Measurements from ENCODE around the gene GOLT1A.
"Not testable (repeated sequence)": the region's sequence is repeated elsewhere in the genome, so short reads cannot be mapped to it uniquely, and the experiment has no call there.

GOLT1A gene

DNA sequence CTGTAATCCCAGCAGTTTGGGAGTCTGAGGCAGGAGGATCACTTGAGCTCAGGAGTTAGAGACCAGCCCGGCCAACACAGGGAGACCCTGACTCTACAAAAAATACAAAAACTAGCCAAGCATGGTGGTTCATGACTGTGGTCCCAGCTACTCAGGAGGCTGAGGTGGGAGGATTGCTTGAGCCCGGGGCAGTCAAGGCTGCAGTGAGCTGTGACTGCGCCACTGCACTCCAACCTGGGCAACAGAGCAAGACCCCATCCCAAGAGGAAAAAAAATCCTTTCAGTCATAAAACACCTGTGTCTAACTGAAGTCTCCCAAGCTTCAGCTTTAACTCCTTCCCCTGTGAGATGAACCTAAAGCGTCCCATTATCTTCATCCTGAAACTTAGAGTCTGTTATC lies 33.1 kb upstream of the GOLT1A start:
- TF ChIP-seq, protein P1, sequence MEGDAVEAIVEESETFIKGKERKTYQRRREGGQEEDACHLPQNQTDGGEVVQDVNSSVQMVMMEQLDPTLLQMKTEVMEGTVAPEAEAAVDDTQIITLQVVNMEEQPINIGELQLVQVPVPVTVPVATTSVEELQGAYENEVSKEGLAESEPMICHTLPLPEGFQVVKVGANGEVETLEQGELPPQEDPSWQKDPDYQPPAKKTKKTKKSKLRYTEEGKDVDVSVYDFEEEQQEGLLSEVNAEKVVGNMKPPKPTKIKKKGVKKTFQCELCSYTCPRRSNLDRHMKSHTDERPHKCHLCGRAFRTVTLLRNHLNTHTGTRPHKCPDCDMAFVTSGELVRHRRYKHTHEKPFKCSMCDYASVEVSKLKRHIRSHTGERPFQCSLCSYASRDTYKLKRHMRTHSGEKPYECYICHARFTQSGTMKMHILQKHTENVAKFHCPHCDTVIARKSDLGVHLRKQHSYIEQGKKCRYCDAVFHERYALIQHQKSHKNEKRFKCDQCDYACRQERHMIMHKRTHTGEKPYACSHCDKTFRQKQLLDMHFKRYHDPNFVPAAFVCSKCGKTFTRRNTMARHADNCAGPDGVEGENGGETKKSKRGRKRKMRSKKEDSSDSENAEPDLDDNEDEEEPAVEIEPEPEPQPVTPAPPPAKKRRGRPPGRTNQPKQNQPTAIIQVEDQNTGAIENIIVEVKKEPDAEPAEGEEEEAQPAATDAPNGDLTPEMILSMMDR (IDR thresholded peaks at IDR 0.05; ENCODE audit: low read depth, low read length): no peak
- no peak overlapping the region for H3K4me3 ChIP-seq (ENCODE audit: low read depth, low read length)

DNA sequence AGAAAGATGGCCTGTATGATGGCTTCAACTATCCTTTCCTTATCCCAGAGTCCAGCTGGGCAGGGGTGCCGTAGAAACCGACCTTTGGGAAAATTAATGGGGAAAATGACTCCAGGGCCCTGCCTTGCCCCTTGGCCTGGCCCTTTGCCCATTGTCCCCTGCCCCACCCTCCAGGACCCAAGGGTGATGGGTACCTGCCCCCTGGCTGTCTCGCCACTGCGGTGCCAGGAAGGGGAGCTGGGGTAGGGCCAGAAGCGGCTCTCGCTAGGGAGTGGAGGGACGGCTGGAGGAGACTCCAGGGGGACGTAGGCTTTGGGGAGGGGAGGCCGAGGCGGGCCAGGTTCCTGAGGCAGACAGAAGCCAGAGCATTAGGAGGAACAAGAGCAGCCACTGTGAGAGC lies 29.1 kb upstream of the GOLT1A start:
- TF ChIP-seq, protein P1 (IDR thresholded peaks at IDR 0.05; ENCODE audit: low read depth, low read length): no peak
- no peak overlapping the region for H3K4me3 ChIP-seq (ENCODE audit: low read depth, low read length)

DNA sequence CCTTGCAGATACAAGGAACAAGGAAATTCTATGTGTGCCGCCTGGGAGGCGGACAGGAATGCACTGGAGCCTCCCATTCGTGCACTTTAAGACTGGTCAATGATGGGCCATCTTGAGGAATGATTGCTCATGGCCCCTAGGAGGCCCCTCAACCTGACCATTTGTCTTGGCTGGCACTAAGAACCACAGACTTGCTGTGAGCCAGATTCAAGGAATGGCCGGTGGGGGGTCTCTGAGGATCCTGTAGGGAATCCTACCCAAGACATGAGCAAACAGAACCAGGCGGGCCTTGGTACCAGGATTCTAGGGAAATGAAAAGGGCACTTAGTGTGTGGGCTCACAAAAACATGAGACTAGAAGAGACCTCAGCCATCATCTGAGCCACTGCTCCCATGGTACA lies 28.1 kb upstream of the GOLT1A start:
- no peak overlapping the region for H3K4me3 ChIP-seq (ENCODE audit: low read depth, low read length)
- TF ChIP-seq, protein P1 (IDR thresholded peaks at IDR 0.05; ENCODE audit: low read depth, low read length): no peak

DNA sequence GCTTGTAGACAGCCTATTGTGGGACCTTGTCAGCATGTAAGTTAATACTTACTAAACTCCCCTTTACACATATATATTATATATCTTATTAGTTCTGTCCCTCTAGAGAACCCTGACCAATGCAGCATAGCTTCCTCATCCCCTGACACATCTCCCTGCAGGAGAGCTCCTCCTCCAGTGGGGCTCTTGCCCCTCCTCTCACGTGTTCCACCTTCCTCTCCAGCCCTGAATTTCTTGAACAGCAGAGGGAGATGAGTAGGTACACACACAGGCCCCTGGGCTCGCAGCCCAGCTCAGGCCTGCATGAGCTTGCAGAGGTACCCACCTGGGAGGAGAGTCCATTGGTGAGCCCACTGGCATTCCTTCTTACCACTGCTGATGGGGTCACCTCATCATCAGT lies 27.3 kb upstream of the GOLT1A start:
- TF ChIP-seq, protein P1 (IDR thresholded peaks at IDR 0.05; ENCODE audit: low read depth, low read length): no peak

DNA sequence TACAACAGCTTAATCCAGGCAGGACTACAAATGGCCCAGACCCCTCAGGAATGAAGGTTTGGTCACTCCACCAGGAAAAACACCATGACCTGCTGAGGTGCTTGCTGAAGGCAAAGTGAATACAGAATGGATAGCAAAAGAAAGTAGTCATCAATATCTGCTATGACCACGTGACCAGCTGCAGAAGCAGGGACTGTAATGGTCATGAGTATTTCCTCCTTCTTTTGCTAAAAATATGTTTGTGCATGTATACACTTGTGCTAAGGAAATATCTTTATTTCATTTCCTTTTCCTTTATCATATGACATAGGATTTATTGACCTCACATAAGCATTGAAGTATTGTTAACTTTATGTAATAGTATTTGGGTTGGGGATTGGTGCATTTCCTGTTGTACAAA lies 26.4 kb upstream of the GOLT1A start:
- H3K4me3 ChIP-seq (ENCODE audit: low read depth, low read length): no peak overlapping the region
- TF ChIP-seq, protein P1 (IDR thresholded peaks at IDR 0.05; ENCODE audit: low read depth, low read length): no peak

More for the DNA sequence above, 27.3 kb upstream of the GOLT1A start:
- H3K4me3 ChIP-seq (ENCODE audit: low read depth, low read length): no peak overlapping the region

DNA sequence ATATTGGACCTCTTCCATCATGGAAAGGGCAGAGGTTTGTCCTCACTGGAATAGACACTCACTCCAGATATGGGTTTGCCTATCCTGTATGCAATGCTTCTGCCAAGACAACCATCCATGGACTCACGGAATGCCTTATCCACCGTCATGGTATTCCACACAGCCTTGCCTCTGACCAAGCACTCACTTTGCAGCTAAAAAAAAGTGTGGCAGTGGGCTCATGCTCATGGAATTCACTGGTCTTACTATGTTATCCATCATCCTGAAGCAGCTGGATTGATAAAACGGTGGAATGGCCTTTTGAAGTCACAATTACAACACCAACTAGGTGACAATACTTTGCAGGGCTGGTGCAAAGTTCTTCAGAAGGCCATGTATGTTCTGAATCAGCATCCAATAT lies 25.6 kb upstream of the GOLT1A start:
- not testable (repeated sequence) for H3K4me3 ChIP-seq (ENCODE audit: low read depth, low read length)

DNA sequence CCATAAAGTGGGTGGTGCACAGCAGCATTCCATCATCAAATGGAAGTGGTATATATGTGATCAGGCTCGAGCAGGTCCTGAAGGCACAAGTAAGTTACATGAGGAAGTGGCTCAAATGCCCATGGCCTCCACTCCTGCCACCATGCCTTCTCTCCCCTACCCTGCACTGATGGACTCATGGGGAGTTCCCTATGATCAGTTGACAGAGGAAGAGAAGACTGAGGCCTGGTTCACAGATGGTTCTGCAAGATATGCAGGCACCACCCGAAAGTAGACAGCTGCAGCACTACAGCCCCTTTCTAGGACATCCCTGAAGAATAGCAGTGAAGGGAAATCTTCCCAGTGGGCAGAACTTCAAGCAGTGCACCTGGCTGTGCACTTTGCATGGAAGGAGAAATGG lies 24.7 kb upstream of the GOLT1A start:
- H3K4me3 ChIP-seq (ENCODE audit: low read depth, low read length): not testable (repeated sequence)

DNA sequence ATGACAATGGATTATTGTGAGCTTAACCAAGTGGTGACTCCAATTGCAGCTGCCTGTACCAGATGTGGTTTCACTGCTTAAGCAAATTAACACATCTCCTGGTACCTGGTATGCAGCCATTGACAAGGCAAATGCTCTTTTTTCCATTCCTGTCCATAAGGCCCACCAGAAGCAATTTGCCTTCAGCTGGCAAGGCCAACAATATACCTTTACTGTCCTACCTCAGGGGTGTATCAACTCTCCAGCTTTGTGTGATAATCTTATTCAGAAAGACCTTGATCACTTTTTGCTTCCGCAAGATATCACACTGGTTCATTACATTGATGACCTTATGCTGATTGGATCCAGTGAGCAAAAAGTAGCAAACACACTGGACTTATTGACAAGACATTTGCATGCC lies 23.7 kb upstream of the GOLT1A start:
- H3K4me3 ChIP-seq (ENCODE audit: low read depth, low read length): not testable (repeated sequence)

DNA sequence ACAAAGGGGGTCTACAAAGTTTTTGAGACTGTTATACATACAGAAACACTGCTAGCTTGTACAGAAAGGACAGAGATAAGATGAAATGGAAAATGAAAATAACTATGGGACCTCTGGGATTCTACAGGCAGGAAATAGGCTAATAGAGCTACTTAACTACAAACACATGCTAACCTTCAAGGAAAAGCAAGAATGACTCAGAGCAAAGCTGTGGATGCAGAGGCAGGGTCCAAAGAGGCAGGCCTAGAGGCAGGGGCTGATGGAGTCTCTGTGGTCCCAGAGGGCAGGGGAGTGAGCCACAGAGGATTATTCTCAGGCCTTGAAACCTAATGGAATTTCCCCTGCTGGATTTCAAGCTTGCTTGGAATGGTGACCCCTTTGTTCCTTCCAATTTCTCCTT lies 18.7 kb upstream of the GOLT1A start:
- no peak overlapping the region for H3K4me3 ChIP-seq (ENCODE audit: low read depth, low read length)
- TF ChIP-seq, protein P1 (IDR thresholded peaks at IDR 0.05; ENCODE audit: low read depth, low read length): no peak
